Measurements from ENCODE around the gene EVI2A. TPM values are rescaled to one million over a fixed set of nuclear protein-coding genes. Genes with fewer than 3 reads are reported as not detected.

The EVI2A gene, protein sequence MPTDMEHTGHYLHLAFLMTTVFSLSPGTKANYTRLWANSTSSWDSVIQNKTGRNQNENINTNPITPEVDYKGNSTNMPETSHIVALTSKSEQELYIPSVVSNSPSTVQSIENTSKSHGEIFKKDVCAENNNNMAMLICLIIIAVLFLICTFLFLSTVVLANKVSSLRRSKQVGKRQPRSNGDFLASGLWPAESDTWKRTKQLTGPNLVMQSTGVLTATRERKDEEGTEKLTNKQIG
- 191 and 244 TPM in 2 replicates for total RNA-seq

DNA sequence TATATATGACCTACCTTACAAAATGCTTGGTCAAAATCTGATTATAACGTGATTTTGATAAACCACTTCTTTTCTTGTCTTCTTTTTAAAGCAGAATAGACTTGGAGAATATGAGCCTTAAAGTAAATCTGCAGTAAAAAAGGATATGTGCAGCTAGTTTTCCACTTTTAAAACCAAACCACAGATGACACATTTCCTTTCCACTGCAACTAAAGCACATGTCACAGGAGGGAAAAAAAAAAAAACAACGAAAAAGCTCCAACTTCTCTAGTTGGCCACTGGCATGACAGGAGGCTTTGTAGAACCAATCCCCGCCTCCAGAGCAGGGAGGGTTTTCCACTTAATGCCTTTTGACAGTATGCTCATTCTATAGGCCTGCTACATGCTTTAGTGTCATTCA is at the start of gene EVI2A:
Gene EVI2A (minus strand): TSS at position 142 of the 400 bp plus-strand sequence. CDS start 2,609 bp downstream, outside the sequence.
- H4K20me1 ChIP-seq (ENCODE audit: insufficient read depth, low read length), result no peaks in the 10 kb centered on the region
- peak within 1 kb of the TSS; percentile 84 for H3K4me2 ChIP-seq (ENCODE audit: insufficient read depth, low read length)
- H2AFZ ChIP-seq (ENCODE audit: low read length), result no peak within 1 kb of the TSS
- no peaks in the 10 kb centered on the region for H3K9me3 ChIP-seq (ENCODE audit: low read depth, low read length)
- H3K27ac ChIP-seq (ENCODE audit: low read depth, low read length), result peak within 1 kb of the TSS; percentile 85
- H3K36me3 ChIP-seq (ENCODE audit: insufficient read depth, low read length), result peaks cover 5% of the 10 kb centered on the region
- peaks cover 19% of the 10 kb centered on the region for H3K4me1 ChIP-seq (ENCODE audit: insufficient read depth, low read length)
- no peaks in the 10 kb centered on the region for H3K27me3 ChIP-seq (ENCODE audit: insufficient read depth, low read length)
- DNase-seq (ENCODE audit: insufficient read length, low spot score, missing footprints), result peak; percentile 27
- peak within 1 kb of the TSS; percentile 58 for H3K4me3 ChIP-seq (ENCODE audit: insufficient read depth, low read length)
- TF ChIP-seq CTCF (IDR thresholded peaks at IDR 0.05; ENCODE audit: extremely low read depth, low read depth, low read length), result no peak
- H3K79me2 ChIP-seq (ENCODE audit: insufficient read depth, low read length), result peaks cover 22% of the 10 kb centered on the region

DNA sequence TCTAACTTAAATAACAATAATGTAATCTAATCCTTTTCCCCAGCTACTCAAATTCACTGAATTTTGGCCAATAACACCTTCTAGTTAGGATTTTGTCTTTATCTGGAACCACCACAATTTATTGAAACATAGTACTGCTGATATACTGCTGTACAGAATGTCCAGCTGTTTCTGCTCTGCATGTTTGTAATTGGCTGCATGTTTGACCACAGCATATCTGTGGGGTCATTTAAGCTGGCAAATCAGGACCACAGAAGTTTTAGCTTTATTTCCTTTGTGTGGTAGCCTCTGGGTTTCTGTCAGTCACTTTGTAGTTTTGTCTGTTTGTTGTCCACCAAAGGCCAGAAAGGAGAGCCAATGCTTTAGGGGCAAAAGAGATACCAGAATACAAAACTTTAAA is 47.8 kb upstream of the EVI2A start:
- H3K27ac ChIP-seq (ENCODE audit: low read depth, low read length), result no peak overlapping the region
- no peak overlapping the region for H2AFZ ChIP-seq (ENCODE audit: low read length)
- H3K4me2 ChIP-seq (ENCODE audit: insufficient read depth, low read length), result no peak overlapping the region
- no peak for DNase-seq (ENCODE audit: insufficient read length, low spot score, missing footprints)
- TF ChIP-seq CTCF (IDR thresholded peaks at IDR 0.05; ENCODE audit: extremely low read depth, low read depth, low read length), result no peak
- H4K20me1 ChIP-seq (ENCODE audit: insufficient read depth, low read length), result no peaks in the 10 kb centered on the region
- no peaks in the 10 kb centered on the region for H3K79me2 ChIP-seq (ENCODE audit: insufficient read depth, low read length)
- H3K9me3 ChIP-seq (ENCODE audit: low read depth, low read length), result no peaks in the 10 kb centered on the region
- peaks cover 7% of the 10 kb centered on the region for H3K4me1 ChIP-seq (ENCODE audit: insufficient read depth, low read length)
- H3K27me3 ChIP-seq (ENCODE audit: insufficient read depth, low read length), result no peaks in the 10 kb centered on the region
- H3K4me3 ChIP-seq (ENCODE audit: insufficient read depth, low read length), result no peak overlapping the region
- peaks cover 20% of the 10 kb centered on the region for H3K36me3 ChIP-seq (ENCODE audit: insufficient read depth, low read length)

GRCh38 chr17:31366088-31366487 is 44.7 kb upstream of the EVI2A start:
- TF ChIP-seq CTCF (IDR thresholded peaks at IDR 0.05; ENCODE audit: extremely low read depth, low read depth, low read length), result no peak
- H4K20me1 ChIP-seq (ENCODE audit: insufficient read depth, low read length), result no peaks in the 10 kb centered on the region
- H3K36me3 ChIP-seq (ENCODE audit: insufficient read depth, low read length), result peaks cover 30% of the 10 kb centered on the region
- no peak overlapping the region for H3K4me2 ChIP-seq (ENCODE audit: insufficient read depth, low read length)
- H3K9me3 ChIP-seq (ENCODE audit: low read depth, low read length), result no peaks in the 10 kb centered on the region
- H3K4me3 ChIP-seq (ENCODE audit: insufficient read depth, low read length), result no peak overlapping the region
- H3K27me3 ChIP-seq (ENCODE audit: insufficient read depth, low read length), result no peaks in the 10 kb centered on the region
- no peak overlapping the region for H2AFZ ChIP-seq (ENCODE audit: low read length)
- H3K79me2 ChIP-seq (ENCODE audit: insufficient read depth, low read length), result no peaks in the 10 kb centered on the region
- no peaks in the 10 kb centered on the region for H3K4me1 ChIP-seq (ENCODE audit: insufficient read depth, low read length)
- DNase-seq (ENCODE audit: insufficient read length, low spot score, missing footprints), result no peak
- H3K27ac ChIP-seq (ENCODE audit: low read depth, low read length), result no peak overlapping the region

DNA sequence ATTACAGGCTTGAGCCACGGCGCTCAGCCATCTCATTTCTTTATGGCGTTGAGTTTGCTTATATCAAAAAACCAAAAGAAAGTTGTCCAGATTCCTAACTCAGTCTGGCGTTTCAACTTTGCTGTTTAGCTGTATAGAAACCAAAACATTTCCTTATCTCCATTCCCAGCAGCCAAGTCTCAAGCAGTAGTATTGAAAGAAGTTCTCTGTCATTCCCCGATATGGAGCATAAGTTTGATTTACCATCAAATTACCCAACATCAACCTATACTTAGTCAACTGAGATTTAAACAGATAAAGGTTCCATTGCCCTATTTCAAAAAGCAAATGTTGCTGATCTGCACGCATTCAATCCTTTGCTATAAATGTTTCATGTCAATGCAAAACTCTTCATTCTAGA is 42.6 kb upstream of the EVI2A start:
- no peaks in the 10 kb centered on the region for H3K27me3 ChIP-seq (ENCODE audit: insufficient read depth, low read length)
- no peak overlapping the region for H3K27ac ChIP-seq (ENCODE audit: low read depth, low read length)
- no peak for TF ChIP-seq CTCF (IDR thresholded peaks at IDR 0.05; ENCODE audit: extremely low read depth, low read depth, low read length)
- H3K79me2 ChIP-seq (ENCODE audit: insufficient read depth, low read length), result no peaks in the 10 kb centered on the region
- no peak overlapping the region for H2AFZ ChIP-seq (ENCODE audit: low read length)
- H3K36me3 ChIP-seq (ENCODE audit: insufficient read depth, low read length), result peaks cover 39% of the 10 kb centered on the region
- DNase-seq (ENCODE audit: insufficient read length, low spot score, missing footprints), result no peak
- no peaks in the 10 kb centered on the region for H3K4me1 ChIP-seq (ENCODE audit: insufficient read depth, low read length)
- H3K4me3 ChIP-seq (ENCODE audit: insufficient read depth, low read length), result no peak overlapping the region
- no peaks in the 10 kb centered on the region for H3K9me3 ChIP-seq (ENCODE audit: low read depth, low read length)
- H4K20me1 ChIP-seq (ENCODE audit: insufficient read depth, low read length), result no peaks in the 10 kb centered on the region
- no peak overlapping the region for H3K4me2 ChIP-seq (ENCODE audit: insufficient read depth, low read length)

All from osteoblast (primary cell).